GM18498 (cell line): Measurements from ENCODE around the gene B3GNT4.
"Not testable (repeated sequence)": the region's sequence is repeated elsewhere in the genome, so short reads cannot be mapped to it uniquely, and the experiment has no call there.

Experiments used
- ATAC-seq: cut with Tn5 transposase; IDR thresholded peaks from one replicate; pipeline ENCODE4 v1.9.1; 2021; ENCODE audit warnings: mild to moderate bottlenecking, moderate library complexity; ENCODE audit not compliant: unreplicated experiment

B3GNT4 gene

GRCh38 chr12:122203301-122204166 lies at the start of gene B3GNT4:
Gene B3GNT4 (plus strand): TSS chr12:122203709. CDS start chr12:122204619, 910 bp downstream.
- no peak for ATAC-seq

- ATAC-seq = no peak
Observed at GRCh38 chr12:122155705-122156104, 47.8 kb upstream of the B3GNT4 start.

GRCh38 chr12:122158700-122159285 lies 44.7 kb upstream of the B3GNT4 start:
- ATAC-seq = no peak

GRCh38 chr12:122159882-122160281 lies 43.6 kb upstream of the B3GNT4 start:
- no peak for ATAC-seq

GRCh38 chr12:122160761-122161160 lies 42.7 kb upstream of the B3GNT4 start:
- ATAC-seq = no peak

GRCh38 chr12:122161682-122162081 lies 41.8 kb upstream of the B3GNT4 start:
- ATAC-seq = no peak

GRCh38 chr12:122162976-122163375 lies 40.5 kb upstream of the B3GNT4 start:
- ATAC-seq = no peak

- no peak for ATAC-seq
Observed at GRCh38 chr12:122166422-122167349, 36.8 kb upstream of the B3GNT4 start.

- no peak for ATAC-seq
Observed at GRCh38 chr12:122167356-122167925, 36.1 kb upstream of the B3GNT4 start.

GRCh38 chr12:122168492-122168891 lies 35.0 kb upstream of the B3GNT4 start:
- no peak for ATAC-seq

- no peak for ATAC-seq
Observed at GRCh38 chr12:122171399-122171798, 32.1 kb upstream of the B3GNT4 start.

GRCh38 chr12:122172262-122172939 lies 31.1 kb upstream of the B3GNT4 start:
- no peak for ATAC-seq

- no peak for ATAC-seq
Observed at GRCh38 chr12:122174155-122174845, 29.2 kb upstream of the B3GNT4 start, which contains the start of gene IL31. Gene IL31 (minus strand): TSS chr12:122174221. CDS start chr12:122174172, 49 bp downstream.

- ATAC-seq = not testable (repeated sequence)
Observed at GRCh38 chr12:122176473-122176872, 27.0 kb upstream of the B3GNT4 start.

GRCh38 chr12:122182887-122183587 lies 20.5 kb upstream of the B3GNT4 start, which contains the start of gene LRRC43:
Gene LRRC43 (plus strand): TSS chr12:122183123. CDS start chr12:122183145, 22 bp downstream.
- no peak for ATAC-seq

- ATAC-seq = no peak
Observed at GRCh38 chr12:122183588-122183940, 19.9 kb upstream of the B3GNT4 start.

GRCh38 chr12:122184517-122184916 lies 19.0 kb upstream of the B3GNT4 start:
- no peak for ATAC-seq

- no peak for ATAC-seq
Observed at GRCh38 chr12:122185079-122185478, 18.4 kb upstream of the B3GNT4 start.

- ATAC-seq = no peak
Observed at GRCh38 chr12:122185494-122186082, 17.9 kb upstream of the B3GNT4 start.
